Measurements from ENCODE around the gene ALMS1.
"Not testable (repeated sequence)": the region's sequence is repeated elsewhere in the genome, so short reads cannot be mapped to it uniquely, and the experiment has no call there.

Gene ALMS1

DNA sequence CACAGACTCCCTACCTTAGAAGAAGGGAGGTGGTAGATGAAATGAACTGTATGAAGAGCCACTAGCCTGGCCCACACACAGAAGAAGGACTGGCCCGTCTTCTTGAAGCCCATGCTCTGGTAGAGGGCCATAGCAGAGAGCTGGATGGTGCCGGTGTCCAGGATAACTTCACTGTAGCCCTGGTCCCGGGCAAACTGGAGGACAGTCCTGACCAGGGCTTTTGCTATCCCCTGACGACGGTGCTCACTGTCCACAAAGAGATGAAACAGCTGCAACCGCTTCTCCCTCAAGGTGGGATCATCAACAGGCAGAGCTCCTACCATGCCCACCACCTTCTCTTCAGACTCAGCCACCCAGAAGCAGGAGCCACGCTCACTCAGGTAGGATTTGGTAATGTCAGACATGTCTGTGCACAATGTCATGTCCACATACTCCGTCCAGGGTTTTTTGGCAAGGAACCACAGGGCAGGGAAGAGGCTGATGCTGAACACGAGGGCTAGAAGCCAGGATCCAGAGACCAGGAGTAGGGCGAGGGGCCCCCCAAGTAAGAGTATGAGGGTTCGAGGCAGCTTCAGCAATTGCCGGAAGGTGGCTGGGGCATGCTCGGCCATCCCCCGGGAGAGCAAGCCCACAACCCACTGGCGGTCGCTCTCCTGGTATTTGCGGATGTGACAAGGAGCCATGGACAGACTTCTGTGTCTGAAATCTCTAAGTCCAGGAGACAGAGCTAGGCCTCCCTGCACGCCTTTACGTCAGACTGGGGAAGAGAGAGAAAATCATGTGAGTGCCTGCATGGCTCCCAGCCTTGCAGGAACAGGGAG lies 255.5 kb downstream of the ALMS1 start:
- no peak overlapping the region for H3K4me3 ChIP-seq (replicated peaks; ENCODE audit: low read depth, low read length)

DNA sequence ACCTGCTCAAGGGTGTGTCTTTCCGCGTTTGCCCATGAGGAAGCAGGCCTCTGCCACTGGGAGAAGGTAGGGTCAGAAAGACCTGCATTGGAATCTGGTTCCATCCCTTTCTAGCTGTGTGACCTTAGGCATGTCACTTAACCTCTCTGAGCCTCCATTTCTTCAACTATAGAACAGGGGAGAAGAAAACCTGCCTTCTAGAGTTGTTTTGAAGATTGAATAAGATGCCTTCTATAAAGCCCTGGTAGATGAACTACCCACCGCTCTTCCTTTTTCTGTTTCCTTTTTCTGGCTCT lies 256.1 kb downstream of the ALMS1 start:
- TF ChIP-seq, protein P1, sequence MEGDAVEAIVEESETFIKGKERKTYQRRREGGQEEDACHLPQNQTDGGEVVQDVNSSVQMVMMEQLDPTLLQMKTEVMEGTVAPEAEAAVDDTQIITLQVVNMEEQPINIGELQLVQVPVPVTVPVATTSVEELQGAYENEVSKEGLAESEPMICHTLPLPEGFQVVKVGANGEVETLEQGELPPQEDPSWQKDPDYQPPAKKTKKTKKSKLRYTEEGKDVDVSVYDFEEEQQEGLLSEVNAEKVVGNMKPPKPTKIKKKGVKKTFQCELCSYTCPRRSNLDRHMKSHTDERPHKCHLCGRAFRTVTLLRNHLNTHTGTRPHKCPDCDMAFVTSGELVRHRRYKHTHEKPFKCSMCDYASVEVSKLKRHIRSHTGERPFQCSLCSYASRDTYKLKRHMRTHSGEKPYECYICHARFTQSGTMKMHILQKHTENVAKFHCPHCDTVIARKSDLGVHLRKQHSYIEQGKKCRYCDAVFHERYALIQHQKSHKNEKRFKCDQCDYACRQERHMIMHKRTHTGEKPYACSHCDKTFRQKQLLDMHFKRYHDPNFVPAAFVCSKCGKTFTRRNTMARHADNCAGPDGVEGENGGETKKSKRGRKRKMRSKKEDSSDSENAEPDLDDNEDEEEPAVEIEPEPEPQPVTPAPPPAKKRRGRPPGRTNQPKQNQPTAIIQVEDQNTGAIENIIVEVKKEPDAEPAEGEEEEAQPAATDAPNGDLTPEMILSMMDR (IDR thresholded peaks at IDR 0.05; ENCODE audit: low read length, missing control alignments) = no peak
- H3K4me3 ChIP-seq (replicated peaks; ENCODE audit: low read depth, low read length) = no peak overlapping the region
- DNase-seq (ENCODE audit: low read depth) = no peak

More for the DNA sequence above, 255.5 kb downstream of the ALMS1 start:
- TF ChIP-seq, protein P1 (IDR thresholded peaks at IDR 0.05; ENCODE audit: low read length, missing control alignments) = no peak
- no peak for DNase-seq (ENCODE audit: low read depth)

DNA sequence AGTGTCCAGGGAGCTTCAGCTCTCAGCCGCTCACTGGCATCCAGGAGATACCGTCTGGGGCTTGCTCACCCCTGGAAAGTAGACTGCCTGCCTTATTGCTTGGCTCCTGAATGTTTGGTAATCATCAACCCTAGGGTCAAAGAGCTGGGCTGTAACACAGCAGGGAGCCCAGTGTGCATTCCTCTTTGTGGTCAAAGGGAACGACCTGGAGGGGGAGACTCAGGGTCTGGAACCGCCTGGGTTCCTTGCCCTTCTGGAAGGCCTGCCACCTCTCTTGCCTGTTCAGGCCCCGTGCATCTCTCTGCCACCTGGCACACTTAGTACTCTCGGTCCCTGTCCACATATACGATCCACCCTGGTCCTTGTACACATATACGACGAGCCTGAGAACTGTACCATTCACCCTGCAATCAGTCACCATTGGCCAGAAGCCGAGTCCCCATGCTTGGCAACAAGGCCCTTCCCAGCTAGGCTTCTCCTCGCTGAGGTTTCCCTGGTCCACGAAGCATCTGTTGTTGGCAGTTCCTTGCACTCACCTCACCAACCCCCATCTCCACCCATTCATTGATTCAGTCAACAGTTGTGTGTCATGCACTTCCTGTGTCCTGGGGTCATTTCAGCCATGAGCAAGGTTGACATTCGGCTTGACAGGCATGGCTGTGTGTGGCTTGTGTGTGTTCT lies 256.8 kb downstream of the ALMS1 start, which contains the start of gene NAT8:
Gene NAT8, minus strand, starts transcription at position 85 of the 681 bp plus-strand sequence. CDS start 794 bp downstream, outside the sequence.
- TF ChIP-seq, protein P1 (IDR thresholded peaks at IDR 0.05; ENCODE audit: low read length, missing control alignments) = no peak
- no peak for DNase-seq (ENCODE audit: low read depth)
- H3K4me3 ChIP-seq (replicated peaks; ENCODE audit: low read depth, low read length) = no peak within 1 kb of the TSS

DNA sequence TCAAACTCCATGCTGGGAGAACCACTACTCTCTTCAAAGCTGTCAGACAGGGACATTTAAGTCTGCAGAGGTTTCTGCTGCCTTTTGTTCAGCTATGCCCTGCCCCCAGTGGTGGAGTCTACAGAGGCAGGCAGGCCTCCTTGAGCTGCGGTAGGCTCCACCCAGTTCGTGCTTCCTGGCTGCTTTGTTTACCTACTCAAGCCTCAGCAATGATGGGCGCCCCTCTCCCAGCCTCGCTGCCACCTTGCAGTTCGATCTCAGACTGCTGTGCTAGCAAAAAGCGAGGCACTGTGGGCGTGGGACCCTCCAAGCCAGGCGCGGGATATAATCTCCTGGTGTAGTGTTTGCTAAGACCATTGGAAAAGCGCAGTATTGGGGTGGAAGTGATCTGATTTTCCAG lies 262.1 kb downstream of the ALMS1 start:
- H3K4me3 ChIP-seq (replicated peaks; ENCODE audit: low read depth, low read length); DNase-seq (ENCODE audit: low read depth): not testable (repeated sequence)

DNA sequence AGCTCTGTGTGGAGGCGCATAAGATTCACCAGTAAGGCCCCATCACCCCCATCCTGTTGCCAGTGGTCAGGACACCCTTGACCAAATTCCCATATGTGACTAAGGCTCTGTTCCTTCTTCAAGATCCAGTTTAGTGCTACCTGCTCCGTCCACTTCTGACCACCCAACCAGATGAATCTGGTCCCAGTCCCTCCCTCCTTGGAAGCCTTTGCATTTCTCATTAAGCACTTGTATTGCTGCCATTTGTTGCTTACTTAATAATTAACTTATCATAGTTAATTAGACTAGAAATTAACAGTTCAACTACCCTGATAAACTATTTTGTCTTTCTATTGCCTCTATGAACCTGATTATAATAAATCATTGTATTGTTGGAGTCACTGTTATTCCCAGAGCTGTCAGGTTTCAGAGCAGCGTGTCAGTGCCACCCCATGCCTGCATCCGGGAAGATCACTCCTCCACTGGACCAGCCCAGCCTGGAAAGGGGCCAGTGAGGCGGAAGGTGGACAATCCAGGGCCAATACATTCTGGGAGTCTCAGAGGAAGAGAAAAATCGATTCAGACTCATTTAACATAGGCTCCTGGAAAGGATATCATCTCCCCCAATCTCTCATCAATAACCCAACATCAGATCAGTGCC lies 266.1 kb downstream of the ALMS1 start:
- TF ChIP-seq, protein P1 (IDR thresholded peaks at IDR 0.05; ENCODE audit: low read length, missing control alignments) = no peak
- no peak for DNase-seq (ENCODE audit: low read depth)
- no peak overlapping the region for H3K4me3 ChIP-seq (replicated peaks; ENCODE audit: low read depth, low read length)

DNA sequence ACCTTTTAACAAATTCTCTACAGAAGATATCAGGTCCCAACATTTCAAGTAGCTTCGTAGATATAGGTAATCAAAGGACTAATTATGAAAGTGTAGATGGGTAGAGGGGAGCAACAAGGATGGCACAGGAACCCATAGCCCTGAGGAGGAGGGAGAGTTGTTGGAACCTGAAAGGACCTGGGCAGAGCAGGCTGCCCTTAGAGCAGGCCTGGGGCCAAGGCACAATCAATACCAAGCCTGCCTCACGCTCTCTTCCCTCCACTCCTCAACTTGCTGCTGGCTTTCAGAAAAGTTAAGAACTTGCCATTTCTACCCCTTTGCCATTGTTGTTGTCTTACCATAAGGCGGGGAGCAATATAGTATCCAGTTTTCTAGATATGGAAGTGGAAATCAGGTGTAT lies 266.7 kb downstream of the ALMS1 start:
- no peak overlapping the region for H3K4me3 ChIP-seq (replicated peaks; ENCODE audit: low read depth, low read length)
- DNase-seq (ENCODE audit: low read depth) = no peak
- TF ChIP-seq, protein P1 (IDR thresholded peaks at IDR 0.05; ENCODE audit: low read length, missing control alignments) = no peak

DNA sequence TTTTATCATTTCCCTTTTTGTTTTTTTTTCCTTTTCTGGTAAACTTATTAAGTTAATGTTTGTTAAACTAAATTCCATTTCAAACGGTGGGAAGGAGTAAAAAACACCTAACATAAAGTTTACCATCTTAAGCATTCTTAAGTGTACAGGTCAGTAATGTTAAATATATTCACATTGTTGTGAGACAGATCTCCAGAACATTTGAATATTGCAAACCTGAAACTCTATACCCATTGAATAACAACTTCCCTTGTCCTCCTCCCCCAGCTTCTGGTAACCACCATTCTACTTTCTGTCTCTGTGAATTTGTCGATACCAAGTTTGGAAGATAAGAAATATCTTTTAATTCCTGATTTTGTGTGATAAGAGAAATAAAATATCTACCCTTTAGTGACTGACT lies 268.5 kb downstream of the ALMS1 start:
- H3K4me3 ChIP-seq (replicated peaks; ENCODE audit: low read depth, low read length) = no peak overlapping the region
- DNase-seq (ENCODE audit: low read depth) = no peak
- TF ChIP-seq, protein P1 (IDR thresholded peaks at IDR 0.05; ENCODE audit: low read length, missing control alignments) = no peak
